T-helper 2 cell (primary cell): ENCODE data around the gene VWDE.

ENCODE experiments used
- DNase-seq, 5 experiments: peaks; one replicate each; pipeline versions ENCODE4 v3.0.0 to v3.0.0-alpha.2; 2012 to 2022

VWDE gene

DNA sequence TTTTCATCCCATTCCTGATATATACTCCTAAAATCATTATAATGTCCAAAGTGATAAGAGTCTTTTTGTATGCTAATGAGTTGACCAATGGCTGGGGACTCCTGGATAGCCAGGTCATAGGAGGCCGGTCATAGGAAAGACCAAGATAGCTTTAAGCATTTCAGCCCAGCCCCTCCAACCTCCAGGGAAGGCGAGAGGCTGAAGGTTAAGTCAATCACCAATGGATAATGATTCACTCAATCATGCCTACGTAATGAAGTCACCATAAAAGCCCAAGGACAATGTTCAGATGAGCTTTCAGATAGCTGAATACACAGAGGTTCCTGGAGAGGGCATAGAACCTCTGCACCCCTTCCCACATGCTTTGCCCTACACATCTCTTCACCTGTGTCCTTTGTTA is 75.7 kb downstream of the VWDE start:
- no peak for DNase-seq

DNA sequence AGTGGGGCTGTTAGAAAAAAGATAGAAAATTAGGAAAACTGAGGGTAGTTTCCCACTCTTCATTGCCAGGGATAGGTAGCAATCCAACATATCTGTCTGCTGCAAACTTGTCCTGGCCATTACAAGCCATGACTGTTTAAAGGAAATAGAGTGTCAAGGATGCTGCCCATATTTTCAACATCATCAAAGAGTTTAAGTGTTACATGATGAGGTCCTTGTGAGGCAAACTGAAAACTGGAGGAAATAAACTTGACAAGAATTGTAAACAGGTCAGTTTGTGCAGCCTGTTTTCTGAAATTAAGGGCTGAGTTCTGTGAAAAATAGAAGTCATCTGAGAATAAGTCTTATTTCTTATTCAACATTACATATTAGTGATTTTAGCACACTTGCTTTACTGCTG is 78.0 kb downstream of the VWDE start:
- no peak for DNase-seq

DNA sequence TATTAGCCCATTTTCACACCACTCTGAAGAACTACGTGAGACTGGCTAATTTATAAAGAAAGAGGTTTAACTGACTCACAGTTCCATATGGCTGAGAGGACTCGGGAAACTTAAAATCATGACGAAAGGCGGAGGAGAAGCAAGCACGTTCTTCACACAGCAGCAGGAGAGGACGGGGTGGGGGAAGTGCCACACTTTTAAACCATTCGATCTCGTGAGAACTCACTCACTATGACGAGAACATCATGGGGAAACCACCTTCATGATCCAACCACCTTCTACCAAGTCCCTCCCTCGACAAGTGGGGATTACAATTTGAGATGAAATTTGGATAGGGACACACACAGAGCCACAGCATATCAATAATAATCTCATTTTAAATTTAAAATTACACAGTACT is 80.2 kb downstream of the VWDE start:
- DNase-seq: peak in 1 of 5 experiments; percentile 13

DNA sequence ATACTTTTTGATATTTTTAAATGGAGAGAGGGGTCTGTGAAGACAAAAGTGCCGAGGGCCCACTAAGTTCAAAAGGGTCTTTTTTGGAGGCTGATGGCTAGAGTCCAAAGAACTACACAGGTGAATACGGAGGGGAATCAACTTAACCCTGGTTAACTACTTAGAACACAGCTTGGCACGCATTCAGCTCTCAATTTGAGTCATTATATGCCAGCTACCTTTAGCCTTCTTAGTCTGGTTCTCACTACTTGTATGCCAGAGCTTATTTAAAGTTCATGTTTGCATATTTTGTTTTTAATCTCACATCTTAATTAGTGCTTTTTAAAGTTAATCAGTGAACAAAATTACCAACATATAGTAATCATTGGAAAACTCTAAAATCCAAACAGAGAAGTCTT is 80.8 kb downstream of the VWDE start:
- DNase-seq: peak in 1 of 5 experiments; percentile 79

- DNase-seq: peak in 1 of 5 experiments; percentile 40
Measured at GRCh38 chr7:12322284-12322902, 81.3 kb downstream of the VWDE start.

DNA sequence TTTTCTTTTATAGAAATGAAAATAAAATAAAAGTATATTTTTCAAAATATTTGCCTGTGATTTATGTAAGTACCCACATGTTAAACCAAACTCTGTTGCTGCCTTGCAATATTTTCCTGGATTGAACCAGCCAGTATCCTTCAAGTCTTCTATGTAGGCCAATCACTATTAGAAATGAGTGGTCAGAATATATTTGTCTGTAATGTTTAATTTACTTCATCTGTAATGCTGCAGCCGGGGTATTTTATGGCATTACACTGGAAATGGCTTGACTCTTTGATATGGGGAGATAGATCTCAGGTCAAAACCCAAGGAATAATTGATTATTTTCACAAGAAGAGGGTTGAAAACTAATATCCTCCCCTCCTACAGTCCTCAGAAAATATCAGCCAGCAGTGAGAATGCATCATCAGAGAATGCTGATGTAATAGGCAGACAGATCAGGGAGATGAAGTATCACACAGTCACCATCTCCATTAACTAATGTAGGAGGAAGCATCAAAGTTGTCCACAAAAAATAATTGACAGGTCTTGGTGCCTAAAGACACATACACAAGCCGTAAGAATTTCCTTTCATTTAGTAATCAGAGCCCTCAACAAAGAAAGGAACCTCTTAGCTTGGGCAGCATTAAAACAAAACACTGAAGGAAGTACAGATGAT is 82.5 kb downstream of the VWDE start:
- no peak for DNase-seq

DNA sequence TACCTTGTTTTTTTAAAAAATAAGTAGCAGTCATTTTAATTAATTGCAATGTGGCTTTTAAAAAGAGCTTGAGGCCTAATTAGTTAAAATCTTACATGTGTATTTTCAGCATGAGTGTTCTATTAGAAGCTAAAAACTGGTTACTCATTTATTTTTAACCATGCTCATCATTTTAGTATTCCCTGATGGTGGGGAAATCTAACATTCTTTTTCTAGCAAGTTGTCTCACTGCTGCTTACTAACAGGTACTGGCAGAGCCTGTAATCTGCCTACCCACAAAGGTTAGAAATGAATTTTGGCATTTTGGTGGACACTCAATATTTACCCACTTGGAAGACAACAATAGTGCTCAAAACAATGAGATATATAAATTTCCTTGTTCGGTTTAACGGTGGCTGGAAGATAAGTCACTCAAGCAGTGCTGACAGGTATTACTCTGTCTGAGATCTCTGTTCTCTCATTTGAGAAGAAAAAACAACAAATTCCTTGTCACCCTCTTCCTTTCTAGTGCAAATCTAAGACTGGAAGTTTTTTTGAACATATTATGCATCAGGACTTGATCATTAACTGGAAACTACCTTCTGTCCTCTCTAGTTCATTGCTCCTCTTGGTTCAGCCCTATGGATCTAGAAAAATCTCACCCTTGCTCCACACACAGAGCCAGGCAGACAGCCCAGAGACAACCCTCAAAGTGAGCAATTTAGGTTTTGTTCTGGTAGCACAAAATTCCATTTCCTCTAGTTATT is 83.3 kb downstream of the VWDE start:
- DNase-seq: no peak

- no peak for DNase-seq
Measured at GRCh38 chr7:12317675-12318074, 86.0 kb downstream of the VWDE start.

DNA sequence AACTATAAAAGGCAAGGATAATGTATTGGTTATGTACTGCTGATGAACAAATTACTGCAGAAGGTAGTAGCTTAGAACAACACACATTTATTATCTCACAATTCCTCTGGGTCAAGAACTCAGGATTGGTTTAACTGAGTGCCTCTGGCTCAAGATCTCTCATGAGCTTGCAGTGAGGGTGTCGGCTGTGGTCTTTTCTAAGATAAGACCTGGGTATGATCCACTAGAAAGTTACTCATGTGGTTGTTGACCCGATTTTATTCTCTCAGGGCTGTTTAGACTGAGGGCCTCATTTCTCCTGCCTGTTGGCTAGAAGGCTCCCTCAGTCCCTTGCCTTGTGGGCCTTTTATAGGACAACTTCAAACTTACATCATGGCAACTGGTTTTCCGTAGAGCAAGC is 86.7 kb downstream of the VWDE start:
- no peak for DNase-seq

GRCh38 chr7:12315049-12315448 is 88.6 kb downstream of the VWDE start:
- no peak for DNase-seq

- DNase-seq: no peak
Measured at GRCh38 chr7:12314199-12314598, 89.5 kb downstream of the VWDE start.

GRCh38 chr7:12305502-12305901 is 98.2 kb downstream of the VWDE start:
- no peak for DNase-seq

DNA sequence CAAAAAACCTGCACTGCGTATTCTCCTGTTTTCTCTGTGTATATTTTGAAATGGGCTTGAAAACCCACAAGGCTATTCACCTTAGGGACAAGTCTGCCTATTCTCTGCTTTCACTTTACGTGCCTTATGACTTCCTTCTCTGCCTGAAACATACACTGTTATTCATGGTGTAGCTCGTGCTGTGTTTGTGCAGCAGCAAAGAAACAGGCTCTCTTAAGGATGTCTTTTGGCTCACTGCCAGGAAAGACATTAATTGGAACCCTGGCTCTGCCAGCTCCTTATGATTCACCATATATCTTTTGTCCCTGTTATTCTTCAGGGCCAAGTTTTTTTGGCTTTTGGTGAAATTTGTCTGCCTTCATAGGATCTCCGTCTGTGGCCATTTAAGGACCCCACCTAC is 100.2 kb downstream of the VWDE start:
- DNase-seq: no peak

DNA sequence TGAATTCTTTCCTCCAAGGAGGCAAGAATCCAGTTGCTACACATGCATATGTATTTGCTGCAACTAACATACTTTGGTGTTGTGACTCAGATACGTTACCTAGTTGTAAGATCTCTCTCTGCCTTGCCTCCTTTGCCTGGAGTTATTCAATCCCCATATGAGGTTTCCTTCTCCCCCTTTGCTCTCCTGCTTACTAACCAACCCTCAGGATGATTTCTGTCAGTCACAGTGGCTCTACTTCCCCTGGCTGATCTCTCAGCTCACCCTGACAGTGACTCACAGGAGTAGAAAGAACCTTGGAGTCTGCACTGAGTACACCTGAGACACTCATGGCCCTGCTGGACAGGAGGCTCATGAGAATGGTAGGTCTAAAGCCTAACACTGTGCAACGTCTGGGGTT is 100.6 kb downstream of the VWDE start:
- DNase-seq: no peak

- DNase-seq: no peak
Measured at GRCh38 chr7:12300415-12300814, 103.2 kb downstream of the VWDE start.

GRCh38 chr7:12299367-12299766 is 104.3 kb downstream of the VWDE start:
- DNase-seq: no peak

DNA sequence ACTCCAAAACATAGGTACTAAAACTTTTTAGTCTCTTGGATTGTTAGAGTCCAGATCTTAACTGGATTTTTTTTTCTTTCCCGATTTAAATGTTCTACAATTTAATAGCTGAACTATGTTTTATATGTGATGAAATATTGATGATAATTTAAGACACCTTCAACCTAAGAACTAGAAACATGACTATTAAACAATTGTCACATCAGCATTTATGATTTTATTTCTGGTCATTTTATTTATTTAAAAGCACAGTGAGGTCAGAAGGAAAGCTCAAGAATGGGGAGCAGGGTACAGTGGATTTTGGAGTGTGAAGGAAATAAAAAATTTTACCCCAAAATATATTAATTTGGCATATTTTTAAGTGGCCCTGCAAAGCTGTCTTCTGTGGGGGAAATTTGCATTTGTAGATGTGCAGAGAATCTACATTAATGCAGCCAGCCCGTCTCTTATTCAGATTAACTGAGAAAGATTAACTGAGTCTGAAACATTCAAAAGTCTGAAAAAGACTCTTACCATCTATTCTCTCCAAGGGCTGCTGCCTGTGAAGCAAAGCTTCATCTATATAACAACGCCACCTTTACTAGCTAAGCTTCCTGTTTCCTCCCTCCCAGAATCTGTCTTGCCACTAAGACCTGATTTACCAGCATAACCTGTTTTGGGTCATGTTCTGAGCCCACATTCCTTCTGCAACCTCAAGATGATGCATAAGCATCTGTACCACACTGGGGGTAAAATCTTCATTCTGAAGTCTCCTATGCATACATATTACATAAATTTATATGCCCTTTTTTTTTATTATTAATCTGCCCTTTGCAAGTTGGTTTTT is 106.2 kb downstream of the VWDE start:
- no peak for DNase-seq

- DNase-seq: no peak
Measured at GRCh38 chr7:12296051-12296570, 107.6 kb downstream of the VWDE start.

DNA sequence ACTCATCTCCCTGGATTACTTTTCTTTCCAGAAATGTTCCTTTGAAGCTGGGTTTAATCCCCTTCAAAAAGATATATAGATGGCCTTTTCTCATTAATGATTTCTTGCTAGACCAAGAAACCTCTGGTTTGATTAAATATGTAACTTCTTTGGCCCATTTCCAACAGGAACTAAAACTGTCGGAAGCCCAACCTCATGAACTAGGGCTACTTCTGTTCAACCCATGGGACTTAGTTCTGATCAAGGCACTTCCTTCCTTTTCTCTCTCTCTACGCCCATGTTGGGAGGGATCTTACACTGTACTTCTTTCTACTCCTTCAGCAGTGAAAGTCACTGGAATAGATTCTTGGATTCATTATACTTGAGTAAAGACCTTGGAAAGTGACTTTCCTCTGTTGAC is 109.0 kb downstream of the VWDE start:
- no peak for DNase-seq

GRCh38 chr7:12291870-12292269 is 111.8 kb downstream of the VWDE start:
- DNase-seq: peak in 1 of 5 experiments; percentile 12

DNA sequence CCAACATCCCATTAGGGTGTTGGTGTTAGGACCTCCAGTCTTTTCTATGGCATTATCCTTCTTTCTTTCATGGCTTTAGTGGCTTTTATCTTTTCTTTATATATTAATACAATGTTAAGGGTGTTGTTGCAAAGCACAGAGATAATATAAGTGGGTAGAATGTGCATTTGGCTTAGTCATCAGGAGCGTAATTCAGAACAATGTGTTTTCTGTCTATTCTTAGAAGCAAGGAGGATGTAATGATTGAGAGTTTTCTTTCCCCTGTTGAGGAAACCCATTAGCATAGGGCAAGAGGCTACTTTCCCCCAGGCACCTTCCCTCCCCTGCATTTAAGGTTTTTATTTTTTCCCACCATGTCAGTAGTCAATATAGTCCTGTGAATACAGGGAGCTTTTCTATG is 112.9 kb downstream of the VWDE start:
- DNase-seq: no peak

GRCh38 chr7:12289996-12290395 is 113.7 kb downstream of the VWDE start:
- DNase-seq: no peak

DNA sequence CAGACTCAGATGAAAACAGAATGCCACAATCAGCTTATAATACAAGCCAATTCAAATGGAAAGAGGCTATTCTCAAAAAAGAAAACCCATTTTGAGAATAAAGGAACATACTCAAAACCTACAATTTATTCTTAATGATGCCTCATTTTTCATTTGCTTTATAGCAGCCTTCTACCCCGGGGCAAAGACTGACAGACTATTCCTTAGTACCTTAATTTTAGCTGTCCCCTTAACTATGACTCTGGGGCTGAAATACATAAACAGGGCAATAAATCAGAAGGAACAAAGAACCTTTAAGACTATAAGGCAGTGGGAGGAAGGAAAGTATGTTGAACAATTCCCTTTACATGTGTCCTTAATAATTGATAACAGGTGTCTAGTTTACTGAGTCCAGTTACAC is 115.8 kb downstream of the VWDE start:
- DNase-seq: no peak
